ENCODE measurements around the gene SAXO2. TPM values are rescaled to one million over a fixed set of nuclear protein-coding genes. Genes with fewer than 3 reads are reported as not detected.
"Not testable (repeated sequence)": the region's sequence is repeated elsewhere in the genome, so short reads cannot be mapped to it uniquely, and the experiment has no call there.

The SAXO2 gene
- total RNA-seq, 1 experiment from 2014 or later, result 2.5 TPM

- DNase-seq (ENCODE audit: low spot score), result not testable (repeated sequence)
Observed at GRCh38 chr15:82313951-82314768, 51.5 kb downstream of the SAXO2 start.

GRCh38 chr15:82314769-82315518, 52.3 kb downstream of the SAXO2 start:
- DNase-seq (ENCODE audit: low spot score), result no peak

GRCh38 chr15:82315519-82316246, 53.1 kb downstream of the SAXO2 start:
- no peak for DNase-seq (ENCODE audit: low spot score)

- not testable (repeated sequence) for DNase-seq (ENCODE audit: low spot score)
Observed at GRCh38 chr15:82316247-82317090, 53.9 kb downstream of the SAXO2 start.

DNA sequence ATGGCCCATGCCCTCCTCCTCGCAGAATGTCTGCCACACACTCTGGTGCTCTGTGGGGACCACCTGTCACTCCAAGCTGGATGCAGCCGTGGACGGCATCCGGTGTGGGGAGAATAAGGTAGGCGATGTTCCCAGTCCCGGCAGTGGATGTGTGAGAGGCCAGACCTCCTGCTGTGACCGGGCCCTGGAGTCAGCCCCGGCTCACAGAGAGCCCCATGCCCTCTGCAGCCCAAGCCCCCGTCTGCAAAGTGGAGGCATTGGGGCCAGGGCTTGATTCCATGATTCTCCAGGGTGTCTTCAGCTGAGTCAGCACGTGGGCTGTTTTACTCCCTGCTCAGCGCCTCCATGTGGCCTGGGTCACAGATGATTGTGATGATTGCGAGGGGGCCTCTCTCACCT, 54.5 kb downstream of the SAXO2 start:
- no peak for DNase-seq (ENCODE audit: low spot score)

DNA sequence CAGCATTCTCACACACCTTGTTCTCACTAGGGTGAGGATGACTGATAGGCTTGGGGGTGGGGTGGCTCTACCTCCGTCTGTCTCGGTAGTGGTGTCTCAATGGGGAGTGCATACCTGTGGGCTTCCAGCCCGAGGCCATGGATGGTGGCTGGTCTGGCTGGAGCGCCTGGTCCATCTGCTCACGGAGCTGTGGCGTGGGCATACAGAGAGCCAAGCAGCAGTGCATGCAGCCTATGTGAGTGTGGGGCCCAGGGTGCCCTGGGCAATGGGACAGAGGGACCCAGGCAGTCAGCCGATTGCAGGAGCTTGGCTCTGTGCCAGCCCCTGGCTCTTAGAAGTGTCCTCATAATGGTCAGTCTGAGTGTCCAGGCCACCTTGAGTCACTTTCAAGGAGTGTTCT, 54.9 kb downstream of the SAXO2 start:
- not testable (repeated sequence) for DNase-seq (ENCODE audit: low spot score)

GRCh38 chr15:82318281-82318680, 55.7 kb downstream of the SAXO2 start:
- not testable (repeated sequence) for DNase-seq (ENCODE audit: low spot score)

GRCh38 chr15:82319522-82320278, 57.1 kb downstream of the SAXO2 start:
- DNase-seq (ENCODE audit: low spot score), result not testable (repeated sequence)

DNA sequence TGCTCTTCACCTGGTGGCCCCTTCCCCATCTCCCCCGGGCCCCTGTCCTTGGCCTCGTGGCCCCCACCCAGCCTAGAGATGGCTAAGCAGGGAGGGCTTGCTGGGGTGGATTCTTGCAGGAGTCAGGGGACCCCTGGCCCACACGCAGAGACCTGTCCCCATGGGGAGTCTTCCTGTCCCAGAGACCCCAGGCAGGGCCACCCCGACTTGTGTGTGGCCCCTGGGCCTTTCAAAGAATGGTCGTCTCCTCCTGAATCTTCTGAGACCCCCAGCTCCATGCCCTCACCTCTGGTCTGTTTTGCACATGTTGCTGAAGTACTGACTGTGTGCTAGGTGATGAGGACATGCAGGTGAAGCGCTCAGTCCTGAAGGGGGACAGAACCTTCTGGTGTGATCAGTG, 58.2 kb downstream of the SAXO2 start:
- not testable (repeated sequence) for DNase-seq (ENCODE audit: low spot score)

- DNase-seq (ENCODE audit: low spot score), result not testable (repeated sequence)
Observed at GRCh38 chr15:82322488-82322887, 59.9 kb downstream of the SAXO2 start.

DNA sequence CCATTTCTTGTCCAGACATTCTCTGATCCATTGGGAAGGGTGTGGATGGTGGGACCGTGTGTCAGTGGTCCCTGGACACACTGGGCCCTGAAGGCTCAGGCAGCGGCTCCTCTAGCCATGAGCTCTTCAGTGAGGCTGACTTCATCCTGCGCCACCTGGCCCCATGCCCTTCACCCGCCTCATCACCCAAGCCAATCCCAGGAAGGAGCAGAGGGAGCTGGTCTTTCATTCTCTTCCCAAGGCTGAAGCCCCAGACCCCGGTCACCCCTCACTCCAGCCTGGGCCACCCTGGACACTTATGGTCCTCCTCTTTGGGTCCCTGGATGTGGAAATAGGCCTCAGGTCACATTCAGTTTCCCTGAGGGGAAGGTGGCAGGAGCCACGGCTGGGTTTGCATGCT, 62.2 kb downstream of the SAXO2 start:
- DNase-seq (ENCODE audit: low spot score), result not testable (repeated sequence)

DNA sequence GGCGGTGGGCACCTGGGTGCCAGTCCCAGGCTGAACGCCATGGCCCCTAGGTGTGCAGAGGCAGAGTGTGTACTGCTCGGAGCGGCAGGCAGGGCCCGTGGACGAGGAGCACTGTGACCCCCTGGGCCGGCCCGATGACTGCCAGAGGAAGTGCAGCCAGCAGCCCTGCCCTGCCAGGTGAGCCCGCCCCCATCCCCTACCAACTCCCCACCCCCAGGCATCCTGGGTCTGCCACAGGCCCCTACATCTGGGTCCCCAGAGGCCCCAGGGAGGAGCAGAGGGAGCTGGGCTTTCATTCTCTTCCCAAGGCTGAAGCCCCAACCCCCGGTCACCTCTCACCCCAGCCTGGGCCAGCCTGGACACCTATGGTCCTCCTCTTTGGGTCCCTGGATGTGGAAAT, 63.0 kb downstream of the SAXO2 start:
- DNase-seq (ENCODE audit: low spot score), result not testable (repeated sequence)

- not testable (repeated sequence) for DNase-seq (ENCODE audit: low spot score)
Observed at GRCh38 chr15:82326896-82327295, 64.3 kb downstream of the SAXO2 start.

- not testable (repeated sequence) for DNase-seq (ENCODE audit: low spot score)
Observed at GRCh38 chr15:82327372-82327771, 64.8 kb downstream of the SAXO2 start.

GRCh38 chr15:82329039-82329438, 66.4 kb downstream of the SAXO2 start:
- not testable (repeated sequence) for DNase-seq (ENCODE audit: low spot score)

DNA sequence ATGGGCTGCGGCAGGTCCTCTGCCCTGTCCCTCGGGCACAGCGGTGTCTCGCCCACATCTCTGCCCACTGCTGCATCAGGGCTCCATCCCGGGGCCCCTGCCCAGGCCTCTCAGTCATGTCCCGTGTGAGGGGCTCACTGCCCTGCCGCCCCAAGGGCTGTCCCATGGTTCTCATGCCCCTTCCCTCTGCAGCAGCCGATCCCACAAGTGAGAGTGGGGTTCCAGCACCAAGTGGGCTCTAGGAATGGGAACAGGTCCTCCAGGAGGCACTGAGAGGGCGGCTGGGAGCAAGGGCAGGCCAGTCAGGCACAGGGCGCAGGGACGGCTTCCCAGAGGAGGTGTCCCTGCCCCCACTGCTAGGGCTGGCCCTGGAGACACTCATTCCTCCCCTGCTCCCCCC, 68.3 kb downstream of the SAXO2 start:
- not testable (repeated sequence) for DNase-seq (ENCODE audit: low spot score)

DNA sequence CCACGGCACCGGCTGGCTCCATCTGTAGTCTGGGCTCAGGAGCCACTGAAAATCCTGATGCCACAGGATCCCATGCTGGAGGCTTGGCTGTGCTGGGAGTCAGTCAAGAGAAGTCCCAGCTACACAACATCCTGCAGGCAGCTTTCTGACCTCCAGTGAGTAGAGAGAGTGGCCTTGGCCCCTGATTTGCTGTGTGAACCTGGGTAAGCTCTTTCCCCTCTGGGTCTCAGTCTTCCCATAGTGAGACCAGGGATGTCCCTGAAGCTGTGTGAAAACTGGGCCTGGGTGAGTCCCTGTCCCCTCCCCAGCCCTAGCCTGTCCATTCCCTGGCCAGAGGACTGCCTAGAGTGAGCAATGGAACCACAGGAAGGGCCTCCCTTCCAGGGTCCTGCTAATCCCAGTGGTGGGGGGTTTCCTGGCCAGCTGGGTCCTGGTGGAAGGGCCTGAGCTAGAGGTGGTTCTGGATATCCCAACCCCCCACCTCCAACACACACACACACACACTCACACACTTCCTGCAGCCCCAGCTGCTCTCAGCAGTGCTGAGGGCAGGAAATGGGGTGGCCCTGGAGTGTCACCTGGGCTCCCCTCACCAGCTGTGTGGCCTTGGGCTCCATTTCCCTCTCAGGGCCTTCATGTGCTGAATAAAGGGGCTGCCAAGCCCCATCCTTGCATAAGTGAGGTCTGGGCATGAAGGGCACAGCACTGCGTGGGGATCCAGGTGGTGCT, 69.1 kb downstream of the SAXO2 start:
- DNase-seq (ENCODE audit: low spot score), result not testable (repeated sequence)

- not testable (repeated sequence) for DNase-seq (ENCODE audit: low spot score)
Observed at GRCh38 chr15:82332711-82333602, 70.3 kb downstream of the SAXO2 start.
